HUDEP-2 (cell line): ENCODE data around the gene GNAS.
"Not testable (repeated sequence)": the region's sequence is repeated elsewhere in the genome, so short reads cannot be mapped to it uniquely, and the experiment has no call there.

Experiments
- DNase-seq, 76 experiments: peaks; one replicate each; lab custom pipeline; 2025; ENCODE audit not compliant: unreplicated experiment in 76 of 76; lab: John Stamatoyannopoulos, UW

GNAS gene

DNA sequence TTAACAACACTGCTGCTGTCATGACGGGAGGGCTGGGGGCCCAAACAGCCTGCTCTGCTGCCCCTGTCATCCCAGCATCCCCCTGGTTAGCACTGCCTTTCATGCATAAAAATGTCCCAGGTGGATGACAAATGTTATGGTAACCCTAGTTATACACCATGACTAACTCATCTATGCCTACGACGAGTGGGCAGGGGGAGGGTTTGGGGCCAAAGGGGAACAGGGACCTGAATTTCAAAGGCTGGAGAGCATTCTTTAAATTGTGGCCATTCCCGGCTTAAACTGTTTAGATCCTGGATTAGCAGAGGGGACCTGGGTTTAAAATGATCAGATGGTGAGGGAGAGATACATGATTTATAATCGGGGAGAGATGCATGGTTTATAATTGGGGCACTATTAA is 26.2 kb upstream of the GNAS start:
- no peak for DNase-seq

GRCh38 chr20:58828136-58828535 is 24.4 kb upstream of the GNAS start:
- no peak for DNase-seq

GRCh38 chr20:58828804-58829203 is 23.7 kb upstream of the GNAS start:
- not testable (repeated sequence) for DNase-seq

- no peak for DNase-seq
These were observed 23.0 kb upstream of the GNAS start for GRCh38 chr20:58829531-58829941.

- DNase-seq = no peak
These were observed 20.1 kb upstream of the GNAS start for GRCh38 chr20:58832457-58832856.

- DNase-seq = no peak
These were observed 18.6 kb upstream of the GNAS start for GRCh38 chr20:58833921-58834320.

DNA sequence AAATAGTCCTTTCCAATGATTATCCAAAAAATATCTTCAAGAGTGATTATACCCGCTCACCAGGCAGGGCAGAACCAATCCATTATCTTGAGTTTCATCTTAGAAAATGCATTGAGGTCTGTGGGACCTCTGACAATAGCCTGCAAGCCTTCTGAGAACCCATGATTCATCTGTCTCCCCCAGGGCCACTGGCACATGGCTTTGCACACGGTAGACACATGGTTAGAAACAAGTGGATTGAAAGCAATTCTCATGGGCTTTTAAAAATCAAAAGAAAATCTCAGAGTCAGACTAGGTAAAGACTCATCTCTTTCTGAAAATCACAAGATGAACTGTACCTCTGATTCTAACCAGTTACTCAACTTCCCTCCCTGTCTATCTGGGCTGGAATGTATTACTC is 17.3 kb upstream of the GNAS start:
- DNase-seq = no peak

DNA sequence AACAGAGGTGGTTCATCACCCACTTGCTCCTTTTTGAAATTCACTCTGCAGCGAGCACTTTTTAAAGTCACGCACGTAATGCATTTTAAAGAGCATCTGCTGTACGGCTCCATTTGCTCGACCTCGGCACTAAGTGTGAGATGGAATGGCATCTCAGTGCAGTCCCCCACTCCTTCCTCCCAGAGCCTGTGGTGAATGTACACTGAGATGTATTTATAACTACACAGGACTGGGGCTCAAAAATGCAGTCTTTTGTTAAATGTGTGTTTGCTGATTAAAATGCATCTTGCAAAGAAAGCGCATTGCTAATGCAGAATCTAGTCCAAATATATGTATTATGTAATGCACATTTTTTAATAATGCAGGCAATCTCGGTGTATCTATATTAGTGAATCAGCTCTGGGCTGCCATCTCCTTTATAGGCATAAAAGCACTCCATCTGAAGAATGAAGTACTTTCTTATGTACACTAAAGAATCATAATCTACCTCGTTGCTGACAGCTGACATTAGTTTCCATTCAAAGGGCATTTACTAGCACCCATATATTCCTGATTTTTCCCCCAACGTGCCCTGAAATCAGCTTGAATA is 15.8 kb upstream of the GNAS start:
- DNase-seq = no peak

GRCh38 chr20:58837717-58838116 is 14.8 kb upstream of the GNAS start:
- DNase-seq = no peak

DNA sequence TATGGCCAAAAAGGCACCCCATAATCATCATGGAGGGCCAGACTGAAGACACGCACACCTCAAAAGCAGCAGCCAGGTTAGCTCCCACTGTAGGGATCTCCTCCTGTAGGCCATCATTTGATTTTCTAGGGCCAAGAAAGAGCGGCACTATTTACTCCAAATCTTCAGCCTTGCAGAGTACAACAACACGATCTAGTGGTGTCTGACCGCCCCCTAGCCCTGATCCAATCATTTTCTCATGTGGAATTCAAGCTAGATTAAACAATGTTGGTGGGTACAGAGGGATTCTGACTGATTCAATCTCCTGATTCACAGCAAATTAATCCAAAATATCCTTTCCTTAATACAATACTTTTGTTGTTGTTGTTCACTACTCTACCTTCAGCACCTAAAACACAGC is 14.3 kb upstream of the GNAS start:
- DNase-seq = no peak

DNA sequence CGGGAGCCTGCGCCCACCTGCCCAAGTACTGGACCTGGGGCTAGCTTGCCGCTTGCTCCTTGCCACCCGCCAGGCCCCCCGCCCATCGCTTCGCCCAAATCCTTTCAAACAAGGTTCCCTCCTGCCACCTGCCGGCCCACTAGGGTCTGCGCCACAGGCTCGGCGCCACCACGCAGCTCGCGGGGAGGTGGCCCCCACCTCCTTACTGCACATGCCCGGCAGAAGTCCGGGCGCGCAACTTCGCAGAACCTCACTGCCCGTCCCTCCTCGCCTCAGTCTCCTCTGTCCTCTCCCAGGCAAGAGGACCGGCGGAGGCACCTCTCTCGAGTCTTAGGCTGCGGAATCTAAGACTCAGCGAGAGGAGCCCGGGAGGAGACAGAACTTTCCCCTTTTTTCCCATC is 13.0 kb upstream of the GNAS start:
- peak in 3 of 76 experiments; percentile 0 to 12 (median 3) for DNase-seq

DNA sequence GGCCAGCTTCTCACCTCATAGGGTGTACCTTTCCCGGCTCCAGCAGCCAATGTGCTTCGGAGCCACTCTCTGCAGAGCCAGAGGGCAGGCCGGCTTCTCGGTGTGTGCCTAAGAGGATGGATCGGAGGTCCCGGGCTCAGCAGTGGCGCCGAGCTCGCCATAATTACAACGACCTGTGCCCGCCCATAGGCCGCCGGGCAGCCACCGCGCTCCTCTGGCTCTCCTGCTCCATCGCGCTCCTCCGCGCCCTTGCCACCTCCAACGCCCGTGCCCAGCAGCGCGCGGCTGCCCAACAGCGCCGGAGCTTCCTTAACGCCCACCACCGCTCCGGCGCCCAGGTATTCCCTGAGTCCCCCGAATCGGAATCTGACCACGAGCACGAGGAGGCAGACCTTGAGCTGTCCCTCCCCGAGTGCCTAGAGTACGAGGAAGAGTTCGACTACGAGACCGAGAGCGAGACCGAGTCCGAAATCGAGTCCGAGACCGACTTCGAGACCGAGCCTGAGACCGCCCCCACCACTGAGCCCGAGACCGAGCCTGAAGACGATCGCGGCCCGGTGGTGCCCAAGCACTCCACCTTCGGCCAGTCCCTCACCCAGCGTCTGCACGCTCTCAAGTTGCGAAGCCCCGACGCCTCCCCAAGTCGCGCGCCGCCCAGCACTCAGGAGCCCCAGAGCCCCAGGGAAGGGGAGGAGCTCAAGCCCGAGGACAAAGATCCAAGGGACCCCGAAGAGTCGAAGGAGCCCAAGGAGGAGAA is 12.3 kb upstream of the GNAS start:
- DNase-seq = no peak

GRCh38 chr20:58840816-58841538 is 11.5 kb upstream of the GNAS start:
- DNase-seq = no peak

DNA sequence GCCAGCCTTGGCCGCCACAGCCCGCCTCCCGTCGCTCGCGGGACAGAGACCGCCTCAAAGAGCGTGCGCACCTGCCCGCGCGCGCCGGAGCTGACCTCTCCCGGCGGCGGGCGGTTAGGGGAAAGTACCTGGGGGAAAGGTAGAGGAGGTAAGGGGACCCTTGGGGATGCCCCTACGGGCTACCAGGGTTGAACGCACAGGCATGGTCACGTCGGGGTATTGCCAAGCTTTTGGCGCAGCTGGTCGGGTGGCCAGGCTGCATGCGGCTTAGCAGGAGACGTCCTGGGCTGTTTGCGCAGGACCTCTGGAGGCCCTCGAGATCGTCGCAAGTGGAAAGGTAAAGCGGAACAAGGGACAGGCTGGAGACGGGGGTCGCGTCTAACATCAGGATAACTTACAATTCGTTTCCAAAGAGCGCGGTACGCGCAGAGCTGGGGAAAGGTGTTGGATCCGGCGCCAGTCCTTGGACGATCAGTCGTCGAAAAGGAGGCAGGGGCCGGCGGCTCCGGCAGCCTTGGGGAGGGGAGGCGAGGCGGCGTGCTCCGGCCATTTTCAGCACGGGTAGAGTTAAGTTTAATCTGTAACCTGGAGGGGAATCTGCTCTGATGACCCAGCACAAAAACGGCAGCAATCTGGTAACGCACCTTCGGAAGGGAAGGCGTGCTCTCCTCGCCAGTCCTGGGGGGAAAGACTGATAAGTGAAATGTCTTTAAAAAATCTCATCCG is 10.8 kb upstream of the GNAS start:
- DNase-seq = no peak

GRCh38 chr20:58842276-58842675 is 10.2 kb upstream of the GNAS start:
- DNase-seq = no peak

DNA sequence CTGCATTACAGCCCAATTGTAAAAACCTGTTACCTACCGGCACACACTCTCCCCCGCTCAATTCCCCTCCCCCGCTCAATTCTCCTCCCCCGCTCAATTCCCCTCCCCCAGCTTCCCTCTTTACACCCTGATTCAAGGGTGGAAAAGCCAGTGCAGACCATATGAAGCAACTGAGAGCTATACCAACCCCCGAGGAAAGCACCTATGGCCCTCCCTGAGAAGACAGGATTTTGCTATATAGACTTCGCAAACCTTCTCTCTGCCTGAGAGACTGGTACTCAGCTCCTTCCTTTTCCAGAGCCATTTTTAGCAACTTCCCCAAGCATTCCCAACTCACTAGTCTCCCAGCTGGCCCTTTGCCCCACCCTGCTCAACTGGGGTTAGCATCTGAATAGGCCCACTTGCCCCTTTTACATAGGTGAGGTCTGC is 9.4 kb upstream of the GNAS start:
- no peak for DNase-seq

GRCh38 chr20:58845706-58846105 is 6.8 kb upstream of the GNAS start:
- DNase-seq = no peak

DNA sequence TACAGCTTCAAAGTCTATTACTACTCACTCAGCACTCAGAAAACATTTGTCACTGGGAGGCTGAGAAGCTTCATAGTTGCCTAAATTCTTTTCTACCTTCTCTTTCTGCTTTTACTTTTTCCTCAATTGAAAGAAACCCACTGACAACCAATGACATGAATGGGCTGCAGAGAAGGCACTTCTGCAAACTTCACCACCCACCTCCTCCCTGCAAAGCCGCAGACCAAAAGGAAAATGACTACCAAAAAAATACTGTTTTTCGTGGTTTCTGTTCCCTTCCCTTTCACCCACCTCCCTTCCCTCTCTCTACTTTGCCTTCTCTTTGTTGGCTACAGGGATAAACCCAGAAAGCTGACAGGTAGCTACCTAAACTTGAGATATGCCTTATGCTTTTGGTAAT is 5.1 kb upstream of the GNAS start:
- no peak for DNase-seq

- peak in 75 of 76 experiments; percentile 13 to 94 (median 73) for DNase-seq
These were observed 1.8 kb upstream of the GNAS start, which contains the start of gene GNAS-AS1 for GRCh38 chr20:58850693-58851174. TSS of gene GNAS-AS1 (minus strand) at chr20:58850902.

- peak in 3 of 76 experiments; percentile 6 to 32 (median 13) for DNase-seq
These were observed 1.1 kb upstream of the GNAS start for GRCh38 chr20:58851221-58851968.
